Kidney glomerular epithelial cell (primary cell): ENCODE measurements around the gene LRRC3C.

Experiments
- DNase-seq: peaks from one replicate; lab custom pipeline; 2025; lab: John Stamatoyannopoulos, UW

LRRC3C gene

DNA sequence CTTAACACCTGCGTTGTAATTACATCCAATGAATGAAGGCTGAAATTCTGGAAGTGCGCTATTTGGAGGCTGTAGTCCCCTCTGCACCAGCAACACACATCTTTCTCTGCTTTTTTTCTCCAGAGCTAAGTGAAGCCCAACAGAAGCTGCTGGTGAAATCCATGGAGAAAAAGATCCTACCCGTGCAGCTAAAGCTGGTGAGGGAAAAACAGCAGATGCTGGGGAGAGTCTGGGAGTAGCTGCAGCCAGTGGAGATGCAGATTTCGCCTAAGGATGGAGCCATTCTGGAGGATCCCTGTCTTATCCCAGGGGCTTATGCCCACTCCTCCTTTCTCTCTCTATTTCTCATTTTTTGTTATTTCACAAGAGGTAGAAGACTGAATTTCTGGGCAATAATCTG is 48.3 kb downstream of the LRRC3C start:
- no peak for DNase-seq

- DNase-seq = peak; percentile 99
Observed at GRCh38 chr17:39979016-39979670, 51.6 kb downstream of the LRRC3C start.

- peak; percentile 85 for DNase-seq
Observed at GRCh38 chr17:39979893-39980350, 52.4 kb downstream of the LRRC3C start.

DNA sequence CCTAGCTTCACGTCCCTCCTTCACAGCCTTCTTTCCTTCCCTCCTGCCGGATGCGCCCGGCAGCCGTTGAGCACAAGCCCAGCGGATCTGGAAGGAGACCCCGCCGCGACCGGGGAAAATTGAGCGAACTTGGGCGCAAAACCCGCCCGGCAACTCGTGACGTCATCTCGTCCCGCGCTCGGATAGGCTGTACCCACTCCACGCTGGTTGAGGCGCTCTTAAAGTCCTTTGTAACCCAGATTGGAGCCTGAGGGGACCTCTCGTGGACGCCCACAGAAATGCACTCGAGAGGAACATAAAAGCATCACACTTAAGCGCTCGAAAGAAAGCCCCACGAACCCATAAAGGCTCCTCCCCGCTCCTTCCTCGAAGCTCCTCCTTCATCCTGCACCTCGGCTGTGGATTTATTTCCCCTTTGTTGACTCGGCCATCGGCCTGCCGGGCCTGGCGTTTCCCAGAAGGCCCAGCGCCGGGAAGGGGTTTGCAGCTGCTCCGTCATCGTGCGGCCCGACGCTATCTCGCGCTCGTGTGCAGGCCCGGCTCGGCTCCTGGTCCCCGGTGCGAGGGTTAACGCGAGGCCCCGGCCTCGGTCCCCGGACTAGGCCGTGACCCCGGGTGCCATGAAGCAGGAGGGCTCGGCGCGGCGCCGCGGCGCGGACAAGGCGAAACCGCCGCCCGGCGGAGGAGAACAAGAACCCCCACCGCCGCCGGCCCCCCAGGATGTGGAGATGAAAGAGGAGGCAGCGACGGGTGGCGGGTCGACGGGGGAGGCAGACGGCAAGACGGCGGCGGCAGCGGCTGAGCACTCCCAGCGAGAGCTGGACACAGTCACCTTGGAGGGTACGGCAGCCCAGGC is 53.0 kb downstream of the LRRC3C start, which contains the start of gene PSMD3:
PSMD3 (plus strand) TSS at position 457 of the 856 bp plus-strand sequence; CDS start at position 621, 164 bp downstream.
- peak; percentile 99 for DNase-seq

GRCh38 chr17:39981207-39981741 is 53.7 kb downstream of the LRRC3C start:
- DNase-seq = no peak

GRCh38 chr17:39981766-39982375 is 54.3 kb downstream of the LRRC3C start:
- no peak for DNase-seq

- DNase-seq = no peak
Observed at GRCh38 chr17:39988206-39988810, 60.8 kb downstream of the LRRC3C start.

DNA sequence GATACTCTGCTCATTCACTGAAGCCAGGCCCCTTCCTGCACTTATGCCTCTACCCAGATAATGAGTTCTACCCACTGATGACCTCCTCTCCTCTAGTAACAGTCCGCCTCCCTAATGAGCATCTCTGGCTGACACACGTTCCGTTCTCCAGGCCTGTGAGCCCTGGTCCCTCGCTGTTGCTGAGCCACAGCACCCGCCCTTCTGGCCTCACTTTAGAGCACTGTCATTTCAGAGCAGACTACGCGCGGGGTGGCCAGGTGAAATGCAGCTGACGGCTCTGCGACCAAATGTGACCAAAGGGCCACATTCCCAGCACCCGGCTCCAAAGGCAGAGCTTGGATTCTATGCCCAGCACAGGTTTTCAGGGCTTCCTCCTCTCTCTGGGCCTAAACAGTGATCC is 66.9 kb downstream of the LRRC3C start:
- DNase-seq = no peak
